ENCODE data around the gene SYCP2L.

GRCh38 chr6:10989587-10989986 is 102.7 kb downstream of the SYCP2L start:
- no peak for TF ChIP-seq POLR2A (IDR thresholded peaks at IDR 0.05)
- TF ChIP-seq, protein P1, sequence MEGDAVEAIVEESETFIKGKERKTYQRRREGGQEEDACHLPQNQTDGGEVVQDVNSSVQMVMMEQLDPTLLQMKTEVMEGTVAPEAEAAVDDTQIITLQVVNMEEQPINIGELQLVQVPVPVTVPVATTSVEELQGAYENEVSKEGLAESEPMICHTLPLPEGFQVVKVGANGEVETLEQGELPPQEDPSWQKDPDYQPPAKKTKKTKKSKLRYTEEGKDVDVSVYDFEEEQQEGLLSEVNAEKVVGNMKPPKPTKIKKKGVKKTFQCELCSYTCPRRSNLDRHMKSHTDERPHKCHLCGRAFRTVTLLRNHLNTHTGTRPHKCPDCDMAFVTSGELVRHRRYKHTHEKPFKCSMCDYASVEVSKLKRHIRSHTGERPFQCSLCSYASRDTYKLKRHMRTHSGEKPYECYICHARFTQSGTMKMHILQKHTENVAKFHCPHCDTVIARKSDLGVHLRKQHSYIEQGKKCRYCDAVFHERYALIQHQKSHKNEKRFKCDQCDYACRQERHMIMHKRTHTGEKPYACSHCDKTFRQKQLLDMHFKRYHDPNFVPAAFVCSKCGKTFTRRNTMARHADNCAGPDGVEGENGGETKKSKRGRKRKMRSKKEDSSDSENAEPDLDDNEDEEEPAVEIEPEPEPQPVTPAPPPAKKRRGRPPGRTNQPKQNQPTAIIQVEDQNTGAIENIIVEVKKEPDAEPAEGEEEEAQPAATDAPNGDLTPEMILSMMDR (IDR thresholded peaks at IDR 0.05 in 4 of 5, conservative IDR thresholded peaks at IDR 0.05 in 1 of 5) = no peak
